HepG2 (cell line): Measurements from ENCODE around the gene MRPL27. TPM values are rescaled to one million over a fixed set of nuclear protein-coding genes. Genes with fewer than 3 reads are reported as not detected.

Source experiments
- ARID3A ChIP-seq: IDR thresholded peaks from 2 replicates; pipeline ENCODE4 v1.6.1; 2012; ENCODE audit warnings: low read depth, low read length, improper control_type of control experiment
- ATF1 ChIP-seq: IDR thresholded peaks from 2 replicates; pipeline ENCODE4 v1.6.1; 2016; ENCODE audit warnings: mild to moderate bottlenecking, control low read depth
- BCLAF1 ChIP-seq: fragments of 450-650 bp; IDR thresholded peaks from 2 replicates; pipeline ENCODE4 v1.6.1; 2017; ENCODE audit warnings: mild to moderate bottlenecking
- CCAR2 ChIP-seq: fragments of 200-400 bp; formaldehyde crosslinking; optimal IDR thresholded peaks from 2 replicates; pipeline ENCODE3; 2018; ENCODE audit warnings: low read depth, mild to moderate bottlenecking, low read length, moderate library complexity
- CEBPB ChIP-seq: IDR thresholded peaks from 2 replicates; pipeline ENCODE4 v1.6.1; 2011; ENCODE audit warnings: low read depth, low read length, improper control_type of control experiment, borderline replicate concordance
- ERF ChIP-seq: IDR thresholded peaks from 2 replicates; pipeline ENCODE4 v1.6.1; 2018; ENCODE audit warnings: missing biosample characterization, missing genetic modification reagents
- FOXO1 ChIP-seq: sonication (generic); formaldehyde crosslinking; IDR thresholded peaks from 2 replicates; pipeline ENCODE4 v1.4.0; 2020; ENCODE audit warnings: missing genetic modification reagents
- HMG20A ChIP-seq: IDR thresholded peaks from 2 replicates; pipeline ENCODE4 v1.6.1; 2016; ENCODE audit warnings: borderline replicate concordance
- NCOA1 ChIP-seq: sonication (generic); formaldehyde crosslinking; IDR thresholded peaks from 2 replicates; pipeline ENCODE4 v1.9.0; 2021; ENCODE audit warnings: missing genetic modification reagents
- NFATC3 ChIP-seq: sonication (generic); formaldehyde crosslinking; IDR thresholded peaks from 2 replicates; pipeline ENCODE4 v1.5.1; 2020; ENCODE audit warnings: mild to moderate bottlenecking, missing genetic modification reagents
- PAWR ChIP-seq: sonication (generic); formaldehyde crosslinking; IDR thresholded peaks from 2 replicates; pipeline ENCODE4 v1.4.0; 2020; ENCODE audit warnings: missing genetic modification reagents, mild to moderate bottlenecking, borderline replicate concordance
- PPARG ChIP-seq: conservative IDR thresholded peaks from 2 replicates; pipeline ENCODE4 v1.6.1; 2016; ENCODE audit warnings: missing biosample characterization, missing genetic modification reagents
- PTBP1 ChIP-seq: fragments of 200-400 bp; formaldehyde crosslinking; IDR thresholded peaks from 2 replicates; pipeline ENCODE4 v1.6.1; 2018; ENCODE audit warnings: low read length, low read depth; ENCODE audit not compliant: poor library complexity, severe bottlenecking
- SMAD9 ChIP-seq: sonication (generic); formaldehyde crosslinking; IDR thresholded peaks from 2 replicates; pipeline ENCODE4 v1.5.1; 2020; ENCODE audit warnings: mild to moderate bottlenecking, missing genetic modification reagents
- U2AF2 ChIP-seq: fragments of 200-400 bp; formaldehyde crosslinking; IDR thresholded peaks from 2 replicates; pipeline ENCODE4 v1.6.1; 2017; ENCODE audit warnings: low read depth, mild to moderate bottlenecking, low read length
- YY1 ChIP-seq: IDR thresholded peaks from 2 replicates; pipeline ENCODE4 v1.6.1; 2011; ENCODE audit warnings: low read length, low read depth, moderate library complexity, mild to moderate bottlenecking; ENCODE audit not compliant: insufficient read depth, insufficient replicate concordance
- ZBTB7A ChIP-seq: sonication (generic); formaldehyde crosslinking; IDR thresholded peaks from 2 replicates; pipeline ENCODE4 v1.8.0; 2022; ENCODE audit warnings: mild to moderate bottlenecking, missing genetic modification reagents
- ZNF460 ChIP-seq: sonication (generic); formaldehyde crosslinking; IDR thresholded peaks from 2 replicates; pipeline ENCODE4 v1.5.1; 2020; ENCODE audit warnings: missing genetic modification reagents, mild to moderate bottlenecking, borderline replicate concordance
- ZNF605 ChIP-seq: sonication (generic); formaldehyde crosslinking; IDR thresholded peaks from 2 replicates; pipeline ENCODE4 v1.8.0; 2022; ENCODE audit warnings: mild to moderate bottlenecking, missing genetic modification reagents
- ZNF678 ChIP-seq: sonication (generic); formaldehyde crosslinking; IDR thresholded peaks from 2 replicates; pipeline ENCODE4 v1.4.0; 2020; ENCODE audit warnings: mild to moderate bottlenecking, missing genetic modification reagents
- ZNF790 ChIP-seq: sonication (generic); formaldehyde crosslinking; IDR thresholded peaks from 2 replicates; pipeline ENCODE4 v1.8.0; 2022; ENCODE audit warnings: missing genetic modification reagents, mild to moderate bottlenecking, borderline replicate concordance
- polyA plus RNA-seq, 8 experiments: library from polyadenylated mRNA; depleted of rRNA in 3 of 8; stranded (reverse) in 7 of 8; unstranded in 1 of 8; fragments of >200 nt; fragmentation: Illumina TruSeq in 4 of 8; extraction: Trizol in 4 of 8; gene quantifications; 2 replicates each; pipeline versions ENCODE4 v1.2.1 to v1.2.3, GENCODE V29; 2011 to 2016; ENCODE audit warnings: low read depth in 4 of 8, missing spikeins in 1 of 8, mixed read lengths in 1 of 8; ENCODE audit not compliant: insufficient read depth in 1 of 8
- total RNA-seq, 5 experiments: library from RNA; depleted of rRNA; stranded (reverse); fragments of >200 nt; fragmentation: Illumina TruSeq; extraction: Trizol; gene quantifications; 2 replicates each; pipeline ENCODE4 v1.2.3, GENCODE V29; 2016; ENCODE audit warnings: low read depth in 1 of 5
- TF ChIP-seq, protein P1 (sequence below): IDR thresholded peaks from 2 replicates; pipeline ENCODE4 v1.6.1; 2016; ENCODE audit warnings: missing biosample characterization, missing genetic modification reagents, low read depth
- TF ChIP-seq, protein P2 (sequence below): sonication (generic); formaldehyde crosslinking; IDR thresholded peaks from 2 replicates; pipeline ENCODE4 v1.5.1; 2020; ENCODE audit warnings: mild to moderate bottlenecking, missing genetic modification reagents, moderate library complexity

MRPL27 gene
- total and polyA plus RNA-seq, 2 of the 13 experiments (the other 11 are each of a cell fraction or from before 2014, with no cell fraction given) = 137 to 217 TPM

GRCh38 chr17:50397111-50397918 is 24.3 kb upstream of the MRPL27 start, which contains the start of gene LRRC59 (continued):
- TF ChIP-seq ZNF460 (CRISPR knock-in tag) = peak; percentile 64; the same call in 1 of the 2 replicates
- TF ChIP-seq, protein P1, sequence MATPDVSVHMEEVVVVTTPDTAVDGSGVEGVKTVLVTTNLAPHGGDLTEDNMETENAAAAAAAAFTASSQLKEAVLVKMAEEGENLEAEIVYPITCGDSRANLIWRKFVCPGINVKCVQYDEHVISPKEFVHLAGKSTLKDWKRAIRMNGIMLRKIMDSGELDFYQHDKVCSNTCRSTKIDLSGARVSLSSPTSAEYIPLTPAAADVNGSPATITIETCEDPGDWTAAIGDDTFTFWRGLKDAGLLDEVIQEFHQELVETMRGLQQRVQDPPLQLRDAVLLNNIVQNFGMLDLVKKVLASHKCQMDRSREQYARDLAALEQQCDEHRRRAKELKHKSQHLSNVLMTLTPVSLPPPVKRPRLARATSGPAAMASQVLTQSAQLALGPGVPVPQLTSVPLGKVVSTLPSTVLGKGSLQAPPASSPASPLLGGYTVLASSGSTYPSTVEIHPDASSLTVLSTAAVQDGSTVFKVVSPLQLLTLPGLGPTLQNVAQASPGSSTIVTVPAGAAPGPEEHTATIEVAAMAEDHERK (CRISPR knock-in tag) = peak; percentile 85
- TF ChIP-seq CEBPB = no peak
- peak; percentile 87 for TF ChIP-seq YY1
- peak; percentile 44; the same call in 1 of the 2 replicates for TF ChIP-seq PPARG (CRISPR knock-in tag)
- peak; percentile 95 for TF ChIP-seq ZNF790 (CRISPR knock-in tag)
- TF ChIP-seq ARID3A = peak; percentile 30; the same call in 1 of the 2 replicates
- peak; percentile 70 for TF ChIP-seq HMG20A
- TF ChIP-seq NFATC3 (CRISPR knock-in tag) = peak; percentile 73; the same call in 1 of the 2 replicates
- no peak for TF ChIP-seq BCLAF1
- peak; percentile 94 for TF ChIP-seq ATF1 (CRISPR knock-in tag)
- peak; percentile 46; the same call in 1 of the 2 replicates for TF ChIP-seq ZNF605
- TF ChIP-seq PAWR (CRISPR knock-in tag) = peak; percentile 66; the same call in 1 of the 2 replicates
- peak; percentile 96 for TF ChIP-seq FOXO1 (CRISPR knock-in tag)
- peak; percentile 73; the same call in 1 of the 2 replicates for TF ChIP-seq SMAD9 (CRISPR knock-in tag)
- no peak for TF ChIP-seq CCAR2
- peak; percentile 98 for TF ChIP-seq ERF
- TF ChIP-seq PTBP1 = peak; percentile 87
- TF ChIP-seq U2AF2 = no peak
- peak; percentile 89 for TF ChIP-seq ZBTB7A (CRISPR knock-in tag)
- peak; percentile 95 for TF ChIP-seq ZNF678
- TF ChIP-seq, protein P2, sequence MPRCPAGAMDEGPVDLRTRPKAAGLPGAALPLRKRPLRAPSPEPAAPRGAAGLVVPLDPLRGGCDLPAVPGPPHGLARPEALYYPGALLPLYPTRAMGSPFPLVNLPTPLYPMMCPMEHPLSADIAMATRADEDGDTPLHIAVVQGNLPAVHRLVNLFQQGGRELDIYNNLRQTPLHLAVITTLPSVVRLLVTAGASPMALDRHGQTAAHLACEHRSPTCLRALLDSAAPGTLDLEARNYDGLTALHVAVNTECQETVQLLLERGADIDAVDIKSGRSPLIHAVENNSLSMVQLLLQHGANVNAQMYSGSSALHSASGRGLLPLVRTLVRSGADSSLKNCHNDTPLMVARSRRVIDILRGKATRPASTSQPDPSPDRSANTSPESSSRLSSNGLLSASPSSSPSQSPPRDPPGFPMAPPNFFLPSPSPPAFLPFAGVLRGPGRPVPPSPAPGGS = peak; percentile 97
- peak; percentile 90; the same call in 1 of the 2 replicates for TF ChIP-seq NCOA1 (CRISPR knock-in tag)
